ENCODE measurements around the gene ELOF1.
A peak's percentile ranks its signal among the peaks of the same experiment; 100 is the strongest.

DNA sequence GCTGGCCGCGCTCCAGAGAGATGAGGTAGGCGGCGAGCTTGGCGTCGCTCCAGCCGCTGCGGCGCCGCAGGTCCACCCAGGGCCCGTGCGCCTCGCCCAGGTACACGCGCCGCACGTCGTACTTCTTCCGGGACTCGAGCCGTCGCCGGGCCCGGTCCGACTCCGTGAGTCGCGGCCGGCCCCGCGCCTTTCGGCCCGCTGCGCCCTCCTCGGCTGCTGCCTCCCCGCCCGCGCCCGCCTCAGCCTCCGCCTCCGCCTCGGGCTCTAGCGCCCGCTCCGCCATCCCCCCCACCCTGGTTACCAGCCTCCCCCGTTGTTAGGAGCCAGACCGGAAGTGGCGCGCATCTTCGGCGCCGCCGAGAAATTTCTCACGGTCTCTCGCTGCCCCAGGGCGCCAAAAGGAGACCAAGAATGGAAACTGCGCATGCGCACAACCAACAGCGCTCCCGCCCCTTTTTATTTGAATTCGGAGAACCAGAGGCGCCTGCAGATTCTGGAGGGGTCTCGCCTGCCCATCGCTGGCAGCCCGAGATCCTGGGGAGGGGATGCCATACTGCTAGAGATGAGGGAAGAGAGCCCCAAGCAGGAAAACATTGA, 53.4 kb downstream of the ELOF1 start, which contains the start of gene ZNF653:
- peak; percentile 68; the same call in 1 of the 2 replicates for TF ChIP-seq TAF1 (IDR thresholded peaks at IDR 0.05; ENCODE audit: borderline replicate concordance, insufficient read depth, low read length)
- TF ChIP-seq, protein P1, sequence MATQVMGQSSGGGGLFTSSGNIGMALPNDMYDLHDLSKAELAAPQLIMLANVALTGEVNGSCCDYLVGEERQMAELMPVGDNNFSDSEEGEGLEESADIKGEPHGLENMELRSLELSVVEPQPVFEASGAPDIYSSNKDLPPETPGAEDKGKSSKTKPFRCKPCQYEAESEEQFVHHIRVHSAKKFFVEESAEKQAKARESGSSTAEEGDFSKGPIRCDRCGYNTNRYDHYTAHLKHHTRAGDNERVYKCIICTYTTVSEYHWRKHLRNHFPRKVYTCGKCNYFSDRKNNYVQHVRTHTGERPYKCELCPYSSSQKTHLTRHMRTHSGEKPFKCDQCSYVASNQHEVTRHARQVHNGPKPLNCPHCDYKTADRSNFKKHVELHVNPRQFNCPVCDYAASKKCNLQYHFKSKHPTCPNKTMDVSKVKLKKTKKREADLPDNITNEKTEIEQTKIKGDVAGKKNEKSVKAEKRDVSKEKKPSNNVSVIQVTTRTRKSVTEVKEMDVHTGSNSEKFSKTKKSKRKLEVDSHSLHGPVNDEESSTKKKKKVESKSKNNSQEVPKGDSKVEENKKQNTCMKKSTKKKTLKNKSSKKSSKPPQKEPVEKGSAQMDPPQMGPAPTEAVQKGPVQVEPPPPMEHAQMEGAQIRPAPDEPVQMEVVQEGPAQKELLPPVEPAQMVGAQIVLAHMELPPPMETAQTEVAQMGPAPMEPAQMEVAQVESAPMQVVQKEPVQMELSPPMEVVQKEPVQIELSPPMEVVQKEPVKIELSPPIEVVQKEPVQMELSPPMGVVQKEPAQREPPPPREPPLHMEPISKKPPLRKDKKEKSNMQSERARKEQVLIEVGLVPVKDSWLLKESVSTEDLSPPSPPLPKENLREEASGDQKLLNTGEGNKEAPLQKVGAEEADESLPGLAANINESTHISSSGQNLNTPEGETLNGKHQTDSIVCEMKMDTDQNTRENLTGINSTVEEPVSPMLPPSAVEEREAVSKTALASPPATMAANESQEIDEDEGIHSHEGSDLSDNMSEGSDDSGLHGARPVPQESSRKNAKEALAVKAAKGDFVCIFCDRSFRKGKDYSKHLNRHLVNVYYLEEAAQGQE (IDR thresholded peaks at IDR 0.05; ENCODE audit: insufficient read depth in 1 of 2, low read depth in 2 of 2, low read length in 2 of 2), result no peak
